LNCAP (cell line): ENCODE data around the gene GNPAT.

Source experiments
- TF ChIP-seq, protein P1 (sequence below): fragments of 450-650 bp; IDR thresholded peaks from 2 replicates; pipeline ENCODE4 v1.5.1; 2017; ENCODE audit warnings: mild to moderate bottlenecking

Gene GNPAT

DNA sequence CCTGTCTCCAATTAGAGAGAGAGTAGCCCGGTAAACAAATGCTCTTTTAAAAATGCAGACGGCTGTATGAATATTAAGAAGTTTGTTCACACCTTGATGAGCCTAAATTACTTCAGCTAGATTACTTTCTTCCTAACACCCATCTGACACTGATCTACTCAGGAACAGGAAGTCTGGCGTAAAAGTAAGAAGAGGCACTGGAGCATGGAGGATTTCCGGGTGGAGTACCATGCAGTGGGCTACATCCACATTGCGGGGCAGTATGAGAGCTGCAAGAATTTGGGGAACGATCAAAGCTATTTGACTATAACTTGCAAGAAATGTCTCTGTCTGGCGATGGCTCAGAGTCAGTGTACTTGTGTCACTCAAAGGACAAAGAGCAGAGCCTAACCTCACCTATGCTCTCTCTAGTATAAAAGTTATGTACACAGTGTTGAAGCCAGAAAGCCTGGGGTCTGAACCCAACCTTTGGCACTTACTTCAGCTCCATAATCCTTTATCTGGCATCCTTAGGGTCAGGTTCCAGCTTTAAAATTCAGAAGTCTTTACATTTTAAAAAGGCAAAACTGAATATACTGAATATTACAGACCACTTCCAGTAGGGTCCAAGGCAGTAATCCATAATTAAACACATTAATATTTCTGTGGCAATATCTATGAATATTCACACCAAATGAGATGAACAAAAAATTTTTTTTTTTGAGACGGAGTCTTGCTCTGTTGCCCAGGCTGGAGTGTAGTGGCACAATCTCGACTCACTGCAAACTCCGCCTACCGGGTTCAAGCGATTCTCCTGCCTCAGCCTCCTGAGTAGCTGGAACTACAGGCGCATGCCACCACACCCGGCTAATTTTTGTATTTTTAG is 7.9 kb upstream of the GNPAT start:
- TF ChIP-seq, protein P1, sequence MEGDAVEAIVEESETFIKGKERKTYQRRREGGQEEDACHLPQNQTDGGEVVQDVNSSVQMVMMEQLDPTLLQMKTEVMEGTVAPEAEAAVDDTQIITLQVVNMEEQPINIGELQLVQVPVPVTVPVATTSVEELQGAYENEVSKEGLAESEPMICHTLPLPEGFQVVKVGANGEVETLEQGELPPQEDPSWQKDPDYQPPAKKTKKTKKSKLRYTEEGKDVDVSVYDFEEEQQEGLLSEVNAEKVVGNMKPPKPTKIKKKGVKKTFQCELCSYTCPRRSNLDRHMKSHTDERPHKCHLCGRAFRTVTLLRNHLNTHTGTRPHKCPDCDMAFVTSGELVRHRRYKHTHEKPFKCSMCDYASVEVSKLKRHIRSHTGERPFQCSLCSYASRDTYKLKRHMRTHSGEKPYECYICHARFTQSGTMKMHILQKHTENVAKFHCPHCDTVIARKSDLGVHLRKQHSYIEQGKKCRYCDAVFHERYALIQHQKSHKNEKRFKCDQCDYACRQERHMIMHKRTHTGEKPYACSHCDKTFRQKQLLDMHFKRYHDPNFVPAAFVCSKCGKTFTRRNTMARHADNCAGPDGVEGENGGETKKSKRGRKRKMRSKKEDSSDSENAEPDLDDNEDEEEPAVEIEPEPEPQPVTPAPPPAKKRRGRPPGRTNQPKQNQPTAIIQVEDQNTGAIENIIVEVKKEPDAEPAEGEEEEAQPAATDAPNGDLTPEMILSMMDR: no peak

DNA sequence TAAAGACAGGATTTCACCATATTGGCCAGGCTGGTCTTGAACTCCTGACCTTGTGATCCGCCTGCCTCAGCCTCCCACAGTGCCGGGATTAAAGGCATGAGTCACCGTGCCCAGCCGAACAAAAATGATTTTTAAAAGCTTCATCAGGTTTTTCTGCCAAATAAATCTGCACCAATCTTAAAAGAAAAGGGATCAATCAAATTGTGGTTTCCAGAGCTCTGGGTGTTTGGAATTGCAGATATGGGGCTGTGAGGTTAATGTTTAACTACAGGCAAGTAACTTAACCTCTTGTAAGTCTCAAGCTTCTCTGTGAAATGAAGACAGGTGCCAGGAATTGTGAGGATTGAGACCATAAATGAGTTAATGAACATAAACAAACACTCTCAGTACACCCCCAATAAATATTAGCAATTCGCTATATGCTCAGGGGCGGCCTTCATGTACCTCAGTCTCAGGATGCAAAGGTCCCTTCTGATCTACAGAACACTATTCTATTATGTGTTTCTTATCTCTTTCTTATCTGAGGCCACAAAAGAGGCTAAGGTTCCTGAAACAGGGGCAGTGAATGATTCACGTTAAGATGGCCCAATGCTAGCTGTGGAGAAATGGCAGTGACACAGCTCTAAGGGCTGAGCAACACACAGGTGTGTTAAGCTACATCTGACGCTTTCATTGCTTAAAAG is 7.1 kb upstream of the GNPAT start:
- TF ChIP-seq, protein P1: no peak

DNA sequence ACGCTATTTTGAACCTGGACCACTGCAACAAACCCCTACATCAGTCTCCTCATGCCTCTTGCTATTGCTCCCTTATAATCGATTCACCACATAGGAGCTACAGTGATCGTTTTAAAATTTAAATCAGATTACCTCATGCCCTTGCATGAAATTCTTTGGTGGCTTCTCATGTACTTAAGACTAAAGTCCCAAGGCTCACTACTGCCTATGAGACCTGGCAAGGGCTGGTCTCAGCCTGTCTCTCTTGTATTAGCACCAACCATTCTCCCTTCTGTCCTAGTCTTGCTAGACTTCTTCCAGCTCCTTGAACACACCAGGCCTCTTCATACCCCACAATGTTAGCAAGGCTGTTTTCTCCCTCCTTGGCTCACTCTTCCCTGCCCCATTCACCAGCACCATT is 6.5 kb upstream of the GNPAT start:
- TF ChIP-seq, protein P1: no peak

DNA sequence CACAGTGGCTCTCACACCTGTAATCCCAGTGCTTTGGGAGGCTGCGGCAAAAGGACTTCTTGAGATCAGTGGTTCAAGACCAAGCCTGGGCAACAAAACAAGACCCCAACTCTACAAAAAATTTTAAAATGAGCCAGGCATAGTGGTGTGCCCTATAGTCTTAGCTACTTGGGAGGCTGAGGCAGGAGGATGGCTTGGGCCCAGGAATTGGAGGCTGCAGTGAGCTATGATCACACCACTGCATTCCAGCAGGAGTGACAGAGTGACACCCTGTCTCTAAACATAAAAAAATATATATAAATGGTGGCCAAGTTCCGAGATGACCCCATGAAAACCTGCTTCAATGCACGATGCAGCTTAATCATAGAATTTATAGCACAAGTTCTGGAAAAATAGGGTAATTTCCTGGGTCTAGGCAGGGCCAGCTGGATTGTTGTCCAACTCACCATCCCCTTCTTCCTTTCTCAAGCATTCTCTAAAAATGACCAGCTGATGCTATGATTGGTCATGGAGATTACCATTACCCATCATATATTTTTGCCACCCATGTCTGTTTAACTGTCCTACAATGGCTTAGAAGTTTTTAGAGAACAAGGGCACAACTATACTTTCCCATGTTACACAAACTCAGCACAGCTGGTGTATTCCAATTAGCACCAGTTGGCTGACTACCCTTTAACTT is 5.3 kb upstream of the GNPAT start:
- TF ChIP-seq, protein P1: no peak

DNA sequence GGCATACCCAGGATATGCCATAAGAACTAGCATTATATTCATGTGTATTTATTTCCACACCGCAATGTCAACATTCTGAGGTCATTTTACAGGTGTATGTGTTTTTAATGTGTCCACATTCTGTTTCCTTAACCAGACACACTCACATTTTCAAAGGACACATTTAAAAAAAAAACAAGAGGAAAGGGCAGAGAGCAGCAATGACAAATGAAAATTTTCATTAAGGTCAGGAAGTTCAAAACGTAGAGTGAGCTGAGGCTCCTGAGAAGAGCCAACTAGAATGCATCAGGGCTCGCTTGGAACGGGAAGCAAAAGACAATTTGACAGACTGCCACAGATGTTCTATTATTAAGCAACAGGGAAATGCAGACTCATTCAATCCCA is 4.8 kb upstream of the GNPAT start:
- TF ChIP-seq, protein P1: no peak

DNA sequence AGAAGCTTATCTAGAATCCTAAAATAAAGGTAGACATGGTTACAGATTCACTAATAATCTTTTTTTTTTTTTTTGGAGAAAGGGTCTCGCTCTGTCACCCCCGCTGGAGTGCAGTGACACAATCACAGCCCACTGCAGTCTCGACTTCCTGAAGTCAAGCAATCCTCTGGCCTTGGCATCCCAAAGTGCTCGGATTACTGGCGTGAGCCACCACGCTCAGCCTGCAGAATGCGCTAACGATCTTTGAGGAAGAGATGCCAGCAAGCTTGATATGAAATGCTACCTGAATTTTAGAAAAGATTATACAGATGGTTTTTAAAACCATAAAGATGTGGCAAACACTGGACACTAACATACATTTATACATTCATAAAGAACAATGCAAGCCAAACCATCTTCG is 4.1 kb upstream of the GNPAT start:
- TF ChIP-seq, protein P1: no peak

DNA sequence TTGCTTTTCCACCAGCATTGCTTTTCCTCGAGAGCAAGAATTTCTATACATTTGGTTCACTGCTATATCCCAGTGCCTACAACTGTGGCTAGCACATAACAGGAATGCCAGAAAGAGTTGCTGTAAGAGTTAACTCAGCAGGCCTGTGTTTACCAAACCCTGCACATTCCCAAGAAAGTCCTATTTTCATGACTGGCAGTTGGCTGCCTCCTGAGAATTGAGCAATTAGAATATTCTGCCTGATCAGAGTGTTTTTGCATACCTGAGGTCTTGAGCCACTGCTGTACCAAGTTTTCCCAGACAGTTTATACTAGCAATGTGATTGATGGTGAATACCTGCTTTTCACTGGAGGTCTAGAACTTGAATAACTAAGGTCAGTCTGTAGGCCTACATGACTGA is 2.7 kb upstream of the GNPAT start:
- TF ChIP-seq, protein P1: no peak
